ENCODE results near the gene OSER1. TPM values are rescaled to one million over a fixed set of nuclear protein-coding genes. Genes with fewer than 3 reads are reported as not detected.

OSER1 gene
- polyA plus RNA-seq, 1 donor from 2014 or later, result 43.9 TPM

- Histone ChIP-seq H3K9me3 (ENCODE audit: low read length) (no peaks in the 10 kb centered on the region), H3K27ac (ENCODE audit: low read length) (no peak overlapping the region), H3K4me3 (ENCODE audit: low read length) (no peak overlapping the region), H3K27me3 (ENCODE audit: insufficient read depth, low read depth, low read length) (no peaks in the 10 kb centered on the region), H4K20me1 (ENCODE audit: insufficient read depth) (no peaks in the 10 kb centered on the region), H3K9me2 (ENCODE audit: insufficient read depth, low read length) (no peaks in the 10 kb centered on the region), H3K79me2 (replicated peaks; ENCODE audit: insufficient read depth, low read length) (no peaks in the 10 kb centered on the region), H3F3A (ENCODE audit: insufficient read depth, low read length, poor library complexity, severe bottlenecking) (no peaks in the 10 kb centered on the region), H2AFZ (ENCODE audit: low read depth, low read length) (no peak overlapping the region), H3K9ac (ENCODE audit: low read length) (no peak overlapping the region), H3K36me3 (ENCODE audit: insufficient read depth, low read length) (no peaks in the 10 kb centered on the region), H3K4me2 (ENCODE audit: low read length) (no peak overlapping the region)
- TF ChIP-seq RAD21 (conservative IDR thresholded peaks at IDR 0.05), result no peak
- no peak for TF ChIP-seq EP300 (conservative IDR thresholded peaks at IDR 0.05; ENCODE audit: poor library complexity, severe bottlenecking)
- no peak for TF ChIP-seq SMC3 (conservative IDR thresholded peaks at IDR 0.05; ENCODE audit: poor library complexity)
- TF ChIP-seq MXI1 (conservative IDR thresholded peaks at IDR 0.05; ENCODE audit: poor library complexity, severe bottlenecking), result no peak
- no peak for TF ChIP-seq CTCF (IDR thresholded peaks at IDR 0.05; ENCODE audit: poor library complexity, severe bottlenecking)
- TF ChIP-seq TAF1 (IDR thresholded peaks at IDR 0.05; ENCODE audit: low read depth), result no peak
These were observed 50.4 kb downstream of the OSER1 start for GRCh38 chr20:44160133-44160532.

GRCh38 chr20:44159711-44160110 lies 50.9 kb downstream of the OSER1 start:
- no peaks in the 10 kb centered on the region for H3K79me2 ChIP-seq (replicated peaks; ENCODE audit: insufficient read depth, low read length)
- H3K27ac ChIP-seq (ENCODE audit: low read length), result no peak overlapping the region
- H3K36me3 ChIP-seq (ENCODE audit: insufficient read depth, low read length), result no peaks in the 10 kb centered on the region
- no peak overlapping the region for H3K4me3 ChIP-seq (ENCODE audit: low read length)
- no peak overlapping the region for H3K4me2 ChIP-seq (ENCODE audit: low read length)
- H3K27me3 ChIP-seq (ENCODE audit: insufficient read depth, low read depth, low read length), result no peaks in the 10 kb centered on the region
- TF ChIP-seq EP300 (conservative IDR thresholded peaks at IDR 0.05; ENCODE audit: poor library complexity, severe bottlenecking), result no peak
- TF ChIP-seq CTCF (IDR thresholded peaks at IDR 0.05; ENCODE audit: poor library complexity, severe bottlenecking), result no peak
- TF ChIP-seq EZH2 (IDR thresholded peaks at IDR 0.05; ENCODE audit: borderline replicate concordance, insufficient read depth, low read length, poor library complexity, severe bottlenecking), result no peak
- no peak for TF ChIP-seq POLR2AphosphoS5 (IDR thresholded peaks at IDR 0.05)
- TF ChIP-seq TAF1 (IDR thresholded peaks at IDR 0.05; ENCODE audit: low read depth), result no peak
- no peak for TF ChIP-seq RAD21 (conservative IDR thresholded peaks at IDR 0.05)
- TF ChIP-seq SMC3 (conservative IDR thresholded peaks at IDR 0.05; ENCODE audit: poor library complexity), result no peak
- no peak for TF ChIP-seq REST (IDR thresholded peaks at IDR 0.05; ENCODE audit: borderline replicate concordance)
- TF ChIP-seq MXI1 (conservative IDR thresholded peaks at IDR 0.05; ENCODE audit: poor library complexity, severe bottlenecking), result no peak
- H3K9ac ChIP-seq (ENCODE audit: low read length), result no peak overlapping the region
- no peaks in the 10 kb centered on the region for H3K9me2 ChIP-seq (ENCODE audit: insufficient read depth, low read length)
- no peaks in the 10 kb centered on the region for H3F3A ChIP-seq (ENCODE audit: insufficient read depth, low read length, poor library complexity, severe bottlenecking)
- H3K9me3 ChIP-seq (ENCODE audit: low read length), result no peaks in the 10 kb centered on the region
- no peak overlapping the region for H2AFZ ChIP-seq (ENCODE audit: low read depth, low read length)
- no peaks in the 10 kb centered on the region for H4K20me1 ChIP-seq (ENCODE audit: insufficient read depth)

All from neural cell (in vitro differentiated cells).